ENCODE results near the gene MAGI2.
A peak's percentile ranks its signal among the peaks of the same experiment; 100 is the strongest.

Gene MAGI2

GRCh38 chr7:78165854-78166253 is 1287.6 kb downstream of the MAGI2 start:
- no peak for DNase-seq (ENCODE audit: extremely low read depth, low read depth)
- TF ChIP-seq CTCF (IDR thresholded peaks at IDR 0.05; ENCODE audit: low read depth, low read length): no peak

GRCh38 chr7:78165454-78165853 is 1288.0 kb downstream of the MAGI2 start:
- no peak for TF ChIP-seq CTCF (IDR thresholded peaks at IDR 0.05; ENCODE audit: low read depth, low read length)
- no peak for DNase-seq (ENCODE audit: extremely low read depth, low read depth)

GRCh38 chr7:78164459-78164858 is 1289.0 kb downstream of the MAGI2 start:
- no peak for TF ChIP-seq CTCF (IDR thresholded peaks at IDR 0.05; ENCODE audit: low read depth, low read length)
- DNase-seq (ENCODE audit: extremely low read depth, low read depth): no peak

- no peak for TF ChIP-seq CTCF (IDR thresholded peaks at IDR 0.05; ENCODE audit: low read depth, low read length)
Observed at GRCh38 chr7:78161781-78162180, 1291.7 kb downstream of the MAGI2 start.

GRCh38 chr7:78159545-78159944 is 1293.9 kb downstream of the MAGI2 start:
- TF ChIP-seq CTCF (IDR thresholded peaks at IDR 0.05; ENCODE audit: low read depth, low read length): no peak
- DNase-seq (ENCODE audit: extremely low read depth, low read depth): no peak

More at GRCh38 chr7:78161781-78162180, 1291.7 kb downstream of the MAGI2 start:
- no peak for DNase-seq (ENCODE audit: extremely low read depth, low read depth)

GRCh38 chr7:78153285-78153684 is 1300.2 kb downstream of the MAGI2 start:
- TF ChIP-seq CTCF (IDR thresholded peaks at IDR 0.05; ENCODE audit: low read depth, low read length): no peak
- DNase-seq (ENCODE audit: extremely low read depth, low read depth): no peak

GRCh38 chr7:78151229-78151628 is 1302.2 kb downstream of the MAGI2 start:
- DNase-seq (ENCODE audit: extremely low read depth, low read depth): peak; percentile 97
- TF ChIP-seq CTCF (IDR thresholded peaks at IDR 0.05; ENCODE audit: low read depth, low read length): no peak

Data from AG09319 (cell line).